NT2/D1 (cell line): ENCODE results near the gene CXXC5.

Experiments
- YY1 ChIP-seq: IDR thresholded peaks from 2 replicates; pipeline ENCODE4 v1.6.1; 2011; ENCODE audit not compliant: insufficient read length, insufficient read depth
- ZNF274 ChIP-seq: IDR thresholded peaks from 2 replicates; pipeline ENCODE4 v1.6.1; 2011; ENCODE audit warnings: mild to moderate bottlenecking, low read depth, low read length

GRCh38 chr5:139705655-139706587 lies 57.8 kb downstream of the CXXC5 start:
- TF ChIP-seq ZNF274 (no peak), YY1 (no peak)
